ENCODE results near the gene SLC25A22. TPM values are rescaled to one million over a fixed set of nuclear protein-coding genes. Genes with fewer than 3 reads are reported as not detected.

The SLC25A22 gene
- total RNA-seq, 6 experiments from 2014 or later: 20.6 to 40.2 (median 29.9) TPM

DNA sequence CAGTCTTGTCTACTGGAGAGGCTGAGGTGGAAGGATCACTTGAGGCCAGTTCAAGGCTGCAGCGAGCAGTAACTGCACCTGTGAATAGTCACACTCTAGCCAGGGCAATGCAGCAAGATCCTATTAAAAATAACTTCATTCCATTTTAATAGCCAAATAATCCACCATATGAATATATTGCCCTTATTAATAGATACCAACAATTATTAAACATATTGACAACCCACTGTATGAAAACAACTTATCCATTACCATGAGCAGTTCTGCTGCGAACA lies 31.2 kb downstream of the SLC25A22 start:
- H3K4me3 ChIP-seq: no peak overlapping the region
- no peak for ATAC-seq
- 100% methylated on average over 2 of the region's 2 CpGs for WGBS (ENCODE audit: insufficient coverage, low coverage, low lambda C conversion rate, missing lambda C conversion rate)
- H3K4me1 ChIP-seq: no peaks in the 10 kb centered on the region
- TF ChIP-seq CTCF (IDR thresholded peaks at IDR 0.05): no peak
- TF ChIP-seq POLR2A (IDR thresholded peaks at IDR 0.05): no peak
- intact Hi-C loops (cut with DNase I): no loop called here
- H3K27me3 ChIP-seq: no peaks in the 10 kb centered on the region
- H3K36me3 ChIP-seq: peaks cover 0 to 54% (median 14%) of the 10 kb centered on the region in 4 donors
- H3K9me3 ChIP-seq: no peaks in the 10 kb centered on the region
- DNase-seq: no peak
- H3K27ac ChIP-seq: no peak overlapping the region

DNA sequence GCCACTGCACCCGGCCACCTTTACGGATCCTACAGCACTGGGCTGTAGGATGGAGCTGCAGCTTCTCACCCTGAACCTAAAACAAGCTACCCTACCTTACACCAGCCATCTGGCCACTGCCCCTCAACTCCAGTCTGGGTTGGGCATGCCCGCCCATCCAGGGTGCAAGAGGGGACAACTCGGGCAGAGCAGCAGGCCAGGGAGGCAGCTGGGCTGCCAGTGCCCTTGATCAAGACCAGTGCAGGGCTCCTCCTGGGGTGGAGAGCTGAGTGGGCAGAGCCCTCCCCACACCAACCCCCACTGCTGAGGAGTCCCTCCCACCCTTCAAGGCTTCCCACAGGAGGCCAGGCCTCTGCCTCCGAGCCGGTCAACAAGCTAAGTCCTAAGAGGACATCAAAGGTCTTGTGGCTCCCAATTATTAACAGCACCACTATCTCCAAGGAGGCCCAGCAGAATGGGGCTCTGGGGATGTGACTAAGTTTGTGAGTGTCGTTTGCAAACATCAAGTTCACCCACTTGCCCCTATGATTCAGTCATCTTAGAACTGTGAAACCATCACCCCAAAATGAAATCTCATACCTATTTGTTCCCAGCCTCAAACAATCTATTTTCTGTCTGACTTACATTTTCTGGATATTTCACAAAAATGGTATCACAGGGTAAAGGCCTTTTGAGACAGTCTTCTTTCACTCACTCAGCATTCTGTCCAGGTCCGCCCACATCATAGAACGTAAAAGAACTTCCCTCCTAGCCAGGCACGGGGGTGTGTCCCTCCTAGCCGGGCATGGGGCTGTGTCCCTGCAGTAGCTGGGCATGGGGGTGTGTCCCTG lies 31.8 kb downstream of the SLC25A22 start:
- TF ChIP-seq POLR2A (IDR thresholded peaks at IDR 0.05) (no peak), CTCF (IDR thresholded peaks at IDR 0.05) (no peak)

DNA sequence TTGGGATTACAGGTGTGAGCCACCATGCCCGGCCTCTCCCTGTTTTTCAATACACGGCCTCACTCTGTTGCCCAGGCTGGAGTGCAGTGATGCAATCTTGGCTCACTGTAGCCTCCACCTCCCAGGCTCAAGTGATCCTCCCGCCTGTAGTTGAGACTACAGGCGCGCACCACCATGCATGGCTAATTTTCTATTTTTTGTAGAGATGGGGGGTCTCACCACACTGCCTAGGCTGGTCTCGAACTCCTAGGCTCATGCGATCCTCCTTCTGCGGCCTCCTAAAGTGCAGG lies 32.3 kb downstream of the SLC25A22 start:
- Histone ChIP-seq H3K9me3 (no peaks in the 10 kb centered on the region), H3K36me3 (peaks cover 0 to 60% (median 13%) of the 10 kb centered on the region in 4 donors), H3K27ac (no peak overlapping the region), H3K27me3 (no peaks in the 10 kb centered on the region), H3K4me3 (no peak overlapping the region), H3K4me1 (no peaks in the 10 kb centered on the region)
- ATAC-seq (no peak), DNase-seq (no peak)
- no peak for TF ChIP-seq CTCF (IDR thresholded peaks at IDR 0.05)
- no peak for TF ChIP-seq POLR2A (IDR thresholded peaks at IDR 0.05)
- intact Hi-C loops (cut with DNase I): no loop called here
- WGBS (ENCODE audit: insufficient coverage, low coverage, low lambda C conversion rate, missing lambda C conversion rate): 100% methylated on average over 3 of the region's 8 CpGs

More for the DNA sequence above, 31.8 kb downstream of the SLC25A22 start:
- WGBS (ENCODE audit: insufficient coverage, low coverage, low lambda C conversion rate, missing lambda C conversion rate): 82% methylated on average over 7 of the region's 11 CpGs
- H3K4me3 ChIP-seq: no peak overlapping the region
- H3K9me3 ChIP-seq: no peaks in the 10 kb centered on the region
- intact Hi-C loops (cut with DNase I): no loop called here
- H3K4me1 ChIP-seq: no peaks in the 10 kb centered on the region
- peaks cover 0 to 59% (median 14%) of the 10 kb centered on the region in 4 donors for H3K36me3 ChIP-seq
- no peaks in the 10 kb centered on the region for H3K27me3 ChIP-seq
- ATAC-seq (no peak), DNase-seq (no peak)
- no peak overlapping the region for H3K27ac ChIP-seq

GRCh38 chr11:765025-765801 lies 32.9 kb downstream of the SLC25A22 start:
- 69% methylated on average over 8 of the region's 19 CpGs for WGBS (ENCODE audit: insufficient coverage, low coverage, low lambda C conversion rate, missing lambda C conversion rate)
- TF ChIP-seq CTCF (IDR thresholded peaks at IDR 0.05) (peak; percentile 51 to 59 (median 55)), POLR2A (IDR thresholded peaks at IDR 0.05) (no peak)
- DNase-seq (peak in 2 of 3 donors; percentile 56 to 63), ATAC-seq (peak; percentile 68 to 80 (median 72))
- Histone ChIP-seq H3K36me3 (peaks cover 0 to 64% (median 13%) of the 10 kb centered on the region in 4 donors), H3K9me3 (no peaks in the 10 kb centered on the region), H3K4me3 (no peak overlapping the region), H3K4me1 (no peaks in the 10 kb centered on the region), H3K27ac (no peak overlapping the region), H3K27me3 (no peaks in the 10 kb centered on the region)
- intact Hi-C loops (cut with DNase I): no loop called here
